SW480 (cell line): Measurements from ENCODE around the gene MAPK12.

Experiments used
- DNase-seq: peaks from one replicate; pipeline ENCODE4 v3.0.0-alpha.2; 2016; ENCODE audit warnings: low spot score

The MAPK12 gene

DNA sequence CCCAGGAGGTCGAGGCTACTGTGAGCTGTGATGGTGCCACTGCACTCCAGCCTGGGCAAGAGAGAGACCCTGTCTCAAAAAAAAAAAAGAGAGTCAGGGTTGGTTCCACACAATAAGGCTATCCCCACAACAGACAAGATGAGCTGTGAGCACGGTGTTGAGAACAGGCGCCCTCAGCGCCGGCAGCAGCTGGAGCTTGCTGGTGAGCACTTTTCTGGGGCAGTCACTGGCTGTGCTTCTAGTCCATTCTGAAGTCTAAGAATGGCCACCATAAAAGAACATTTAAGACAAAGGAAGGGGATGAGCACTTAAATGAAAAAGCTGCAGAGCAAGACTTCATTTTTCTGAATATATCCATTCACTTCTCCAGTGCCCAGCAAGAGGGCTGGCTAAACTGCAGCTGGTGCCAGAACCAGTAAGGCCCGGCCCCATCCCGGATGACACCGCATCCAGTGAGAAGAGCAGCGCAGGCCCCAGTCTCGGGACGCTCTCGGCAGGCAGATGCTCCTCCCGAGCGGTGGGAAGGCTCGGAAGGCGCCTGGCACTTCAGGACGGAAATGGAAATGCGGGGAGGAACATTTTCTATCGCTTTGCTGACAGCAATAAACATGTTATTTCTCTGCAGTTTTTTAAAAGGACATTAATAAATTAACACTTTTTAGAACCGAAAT is 28.9 kb downstream of the MAPK12 start:
- DNase-seq: no peak

DNA sequence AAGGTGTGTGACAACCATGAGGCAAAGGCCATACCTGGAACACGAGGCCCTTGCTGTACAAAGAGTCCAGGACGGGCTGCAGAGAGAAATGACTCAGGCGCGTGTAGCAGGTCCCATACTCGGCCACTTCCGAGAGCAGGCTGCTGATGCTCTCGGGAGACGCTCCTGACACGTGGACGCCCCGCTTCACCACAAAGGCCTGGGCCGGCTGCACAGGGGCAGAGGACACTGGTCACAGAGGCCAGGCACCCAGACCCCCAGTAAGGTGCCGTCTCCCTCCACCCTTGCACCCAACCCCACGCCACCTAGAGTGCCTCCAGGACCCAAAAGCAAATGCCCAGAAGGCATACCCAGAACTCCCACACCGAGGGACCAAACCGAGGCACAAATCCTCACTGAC is 32.1 kb downstream of the MAPK12 start:
- no peak for DNase-seq

DNA sequence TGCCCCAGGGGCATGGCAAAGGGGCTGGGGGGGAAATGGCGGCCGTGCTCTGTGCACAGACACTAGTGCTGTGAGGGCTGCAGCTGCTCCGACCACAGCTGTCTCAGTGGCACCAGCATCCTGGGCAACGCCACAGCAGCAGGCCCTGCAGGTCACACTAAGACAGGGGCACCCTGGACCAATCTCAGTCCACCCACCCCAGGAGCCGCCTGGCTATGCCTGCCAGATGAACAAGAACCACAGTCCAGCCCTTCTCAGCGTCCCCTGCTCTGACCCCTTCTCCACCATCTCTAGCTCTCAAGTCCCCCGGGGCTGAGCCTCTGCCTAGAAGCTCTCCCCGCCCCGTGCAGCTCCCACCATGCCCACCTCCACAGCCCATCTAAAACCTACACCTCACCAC is 33.1 kb downstream of the MAPK12 start:
- DNase-seq: no peak

- DNase-seq: no peak
These were observed 33.8 kb downstream of the MAPK12 start for GRCh38 chr22:50227579-50228215.

DNA sequence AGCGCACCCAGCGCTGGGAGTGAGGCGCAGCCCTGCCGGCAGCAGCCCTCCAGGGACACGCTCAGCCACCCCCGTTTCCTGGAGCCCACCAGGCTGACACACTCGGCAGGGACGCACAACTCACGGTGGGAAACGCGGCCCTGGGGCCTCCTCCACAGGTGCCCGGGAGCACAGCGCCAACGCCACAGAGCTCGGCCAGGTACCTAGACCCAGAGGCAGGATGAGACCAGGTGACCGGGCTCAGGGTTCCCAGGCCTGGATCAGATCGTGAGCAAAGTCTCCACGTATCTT is 34.7 kb downstream of the MAPK12 start:
- DNase-seq: no peak

DNA sequence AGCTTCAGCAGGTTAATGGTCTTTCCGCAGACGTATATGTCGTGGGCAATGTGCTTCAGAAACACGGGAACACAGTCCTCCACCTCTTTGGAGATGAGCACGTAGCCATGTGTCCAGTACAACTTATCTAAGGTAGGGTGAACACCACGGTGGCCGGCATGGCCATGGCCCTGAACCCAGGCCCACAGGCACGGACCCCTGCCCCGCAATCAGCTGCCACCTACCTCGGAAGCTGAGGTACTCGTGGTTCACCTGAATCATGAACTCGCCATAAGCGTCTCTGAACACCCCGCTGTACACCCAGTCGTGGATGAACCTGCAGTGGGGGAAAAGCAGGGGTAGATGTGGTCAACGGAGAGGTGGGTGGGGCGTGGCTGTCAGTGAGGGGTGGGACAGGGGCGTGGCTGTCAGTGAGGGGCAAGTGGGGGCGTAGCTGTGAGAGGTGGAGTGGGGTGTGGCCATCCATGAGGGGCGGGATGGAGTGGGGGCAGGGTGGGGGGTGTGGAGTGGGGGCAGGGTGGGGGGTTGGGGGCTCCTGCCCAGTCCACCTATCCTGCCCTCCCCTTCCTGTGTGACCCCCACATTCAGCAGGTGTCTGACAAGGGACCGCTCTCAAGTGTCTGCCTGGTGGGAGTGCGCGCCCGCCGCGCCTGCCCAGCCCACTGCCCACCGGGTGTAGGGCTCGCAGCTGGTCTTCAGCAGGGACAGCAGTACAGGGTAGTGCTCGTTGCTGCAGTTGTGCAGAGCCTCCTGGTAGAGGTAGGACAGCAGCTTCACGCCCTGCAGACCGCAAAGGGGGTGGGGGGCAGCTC is 35.2 kb downstream of the MAPK12 start:
- no peak for DNase-seq

GRCh38 chr22:50225200-50225969 is 36.1 kb downstream of the MAPK12 start:
- DNase-seq: no peak

- DNase-seq: no peak
These were observed 37.4 kb downstream of the MAPK12 start for GRCh38 chr22:50224071-50224470.

- no peak for DNase-seq
These were observed 39.0 kb downstream of the MAPK12 start for GRCh38 chr22:50222508-50222907.

DNA sequence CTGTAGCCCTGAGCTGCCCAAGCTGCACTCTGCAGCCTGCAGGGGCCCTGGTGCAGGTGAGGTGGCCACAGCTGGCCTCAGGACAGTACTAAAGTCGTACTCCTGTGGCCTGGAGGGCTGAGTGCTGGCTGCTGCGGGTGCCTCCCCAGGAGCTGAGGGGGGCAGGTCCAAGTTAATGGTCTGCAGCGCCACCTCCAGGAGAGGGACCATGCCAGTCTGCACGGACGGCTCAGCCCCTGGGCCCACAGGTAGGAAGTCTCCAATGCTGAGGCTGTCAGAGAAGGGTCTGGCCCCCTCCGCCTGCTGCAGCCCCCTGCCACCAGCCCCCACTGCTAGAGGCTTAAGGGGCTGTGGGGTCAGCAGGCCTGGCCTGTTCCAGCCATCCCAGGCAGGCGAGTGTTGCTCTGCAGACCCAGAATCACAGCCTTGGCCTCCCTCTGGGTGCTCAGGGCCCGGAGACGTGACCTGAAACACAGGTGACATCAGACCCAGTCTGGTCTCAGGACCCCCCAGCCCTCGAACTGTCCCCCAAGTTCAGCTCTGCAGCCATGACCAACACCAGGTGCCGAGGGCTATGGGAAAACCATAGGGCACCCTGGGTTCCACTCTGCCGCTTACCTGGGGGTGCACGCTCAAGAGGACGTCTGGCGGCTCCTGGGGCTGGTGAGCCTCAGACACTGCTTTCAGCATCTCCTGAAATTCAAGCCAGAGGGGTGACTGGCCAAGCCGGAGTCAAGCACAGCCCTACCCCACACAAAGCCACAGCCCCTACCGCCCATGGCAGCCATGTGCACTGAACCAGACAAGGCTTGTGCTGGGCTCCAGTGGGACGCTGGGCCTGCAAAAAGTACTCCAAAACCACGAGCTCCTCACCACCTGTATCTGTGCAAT is 39.8 kb downstream of the MAPK12 start:
- DNase-seq: no peak

DNA sequence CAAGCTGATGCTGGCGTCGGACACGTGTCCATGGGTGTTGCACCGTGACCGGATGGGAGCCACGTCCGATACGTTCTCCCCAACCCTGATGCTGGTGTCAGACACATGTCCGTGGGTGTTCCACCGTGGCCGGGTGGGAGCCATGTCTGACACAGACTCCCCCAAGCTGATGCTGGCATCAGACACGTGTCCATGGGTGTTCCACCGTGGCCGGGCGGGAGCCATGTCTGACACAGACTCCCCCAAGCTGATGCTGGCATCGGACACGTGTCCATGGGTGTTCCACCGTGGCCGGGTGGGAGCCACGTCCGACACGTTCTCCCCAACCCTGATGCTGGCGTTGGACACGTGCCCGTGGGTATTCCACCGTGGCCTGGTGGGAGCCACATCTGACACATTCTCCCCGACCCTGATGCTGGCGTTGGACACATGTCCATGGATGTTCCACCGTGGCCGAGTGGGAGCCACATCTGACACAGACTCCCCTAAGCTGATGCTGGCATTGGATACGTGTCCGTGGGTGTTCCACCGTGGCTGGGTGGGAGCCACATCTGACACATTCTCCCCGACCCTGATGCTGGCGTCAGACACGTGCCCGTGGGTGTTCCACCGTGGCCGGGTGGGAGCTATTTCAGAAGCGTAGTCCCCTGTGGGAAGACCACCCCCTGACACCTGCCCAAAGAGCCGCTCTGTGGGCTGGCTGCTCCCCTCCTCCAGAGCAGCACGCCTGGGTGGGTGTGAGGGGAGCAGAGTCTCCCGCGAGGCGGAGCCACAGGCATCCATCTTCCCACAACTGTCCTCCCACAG is 40.7 kb downstream of the MAPK12 start:
- DNase-seq: no peak

GRCh38 chr22:50219800-50220602 is 41.5 kb downstream of the MAPK12 start:
- DNase-seq: no peak

GRCh38 chr22:50218996-50219727 is 42.3 kb downstream of the MAPK12 start:
- peak; percentile 70 for DNase-seq

DNA sequence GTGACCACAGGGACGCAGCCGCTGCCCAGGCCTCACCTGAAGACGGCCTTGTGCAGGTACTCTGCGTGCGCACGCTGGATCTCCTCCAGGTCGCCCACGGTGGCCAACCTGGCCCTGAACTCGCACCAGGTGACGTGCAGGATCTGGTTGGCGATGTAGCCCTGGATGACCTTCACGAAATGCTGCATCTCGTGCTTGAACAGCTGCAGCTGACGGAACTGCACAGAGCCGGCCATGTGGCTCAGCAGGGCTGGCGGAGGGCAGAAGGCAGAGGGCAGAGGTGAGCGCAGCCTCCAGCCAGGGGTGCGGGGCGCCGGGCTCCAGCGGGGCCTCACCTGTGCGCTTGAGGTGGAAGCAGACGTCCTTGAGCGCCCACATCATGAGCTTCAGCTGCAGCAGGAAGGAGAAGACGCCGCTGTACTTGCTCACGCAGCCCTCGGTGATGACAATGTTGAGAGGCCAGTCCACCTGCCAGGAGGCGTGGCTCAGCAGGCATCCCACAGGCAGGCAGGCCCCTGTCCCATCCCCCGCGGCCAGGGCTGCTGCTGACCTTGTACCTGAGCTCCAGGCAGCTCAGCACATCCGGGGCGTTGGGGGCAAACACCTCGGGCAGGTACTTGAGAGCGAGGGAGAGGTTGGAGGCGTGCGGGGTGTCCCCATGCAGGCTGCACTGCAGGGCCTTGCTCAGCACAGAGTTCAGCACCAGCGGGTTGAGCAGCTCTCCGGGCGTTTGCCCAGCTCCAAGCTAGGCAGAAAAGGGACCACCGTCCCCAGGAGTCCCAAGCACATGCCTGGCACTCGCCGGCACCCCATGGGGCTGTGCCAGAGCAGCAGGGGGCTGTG is 43.1 kb downstream of the MAPK12 start:
- DNase-seq: no peak

DNA sequence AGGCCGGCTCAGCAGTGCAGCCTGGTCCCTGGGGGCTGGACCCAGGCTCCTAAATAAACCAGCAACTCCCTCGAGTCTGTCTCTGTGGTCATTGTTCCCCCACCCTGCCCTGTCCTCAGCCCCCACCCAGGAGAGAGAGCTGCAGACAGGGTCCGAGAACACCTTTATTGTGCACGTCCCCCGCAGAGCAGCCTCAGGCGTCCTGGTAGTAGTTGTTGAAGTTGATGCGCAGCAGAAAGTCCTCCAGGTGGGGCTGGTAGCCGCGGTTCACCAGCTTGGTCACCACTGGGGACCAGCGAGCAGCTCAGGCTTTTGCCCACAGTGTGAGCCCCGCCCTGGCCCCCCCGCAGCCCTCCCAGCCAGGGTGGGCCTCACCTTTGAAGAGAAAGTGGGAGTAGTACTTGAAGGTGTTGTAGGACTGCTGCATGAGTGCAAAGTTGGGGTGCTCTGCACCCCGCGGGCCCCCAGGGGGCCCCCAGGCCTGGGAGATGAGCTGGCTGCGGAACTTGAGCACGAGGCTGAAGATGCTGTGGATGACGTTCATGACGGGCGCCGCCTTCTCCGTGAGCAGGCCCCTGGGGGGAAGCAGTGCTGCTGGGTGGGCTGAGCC is 43.8 kb downstream of the MAPK12 start:
- no peak for DNase-seq

GRCh38 chr22:50216684-50217520 is 44.6 kb downstream of the MAPK12 start:
- DNase-seq: no peak
